Uterus (tissue), 2 donors: ENCODE measurements around the gene HTT.

ENCODE experiments used
- CTCF ChIP-seq, 4 experiments: fragments of 200-600 bp in 2 of 4; fragments of 450-650 bp in 2 of 4; sonication (generic) in 2 of 4; IDR thresholded peaks; one replicate each; pipeline ENCODE4 v1.5.1; 2016 to 2019; ENCODE audit warnings: antibody characterized with exemption in 4 of 4, mild to moderate bottlenecking in 2 of 4, moderate library complexity in 1 of 4
- POLR2A ChIP-seq, 2 donors: fragments of 450-650 bp; IDR thresholded peaks; one replicate each; pipeline ENCODE4 v1.6.1; 2016; ENCODE audit warnings: antibody characterized with exemption in 2 of 2, mild to moderate bottlenecking in 1 of 2, moderate library complexity in 1 of 2

- TF ChIP-seq CTCF (IDR thresholded peaks at IDR 0.05), result no peak
- no peak for TF ChIP-seq POLR2A (IDR thresholded peaks at IDR 0.05)
Observed at GRCh38 chr4:3121596-3121995, 47.1 kb downstream of the HTT start.
